Activated CD4-positive, alpha-beta T cell treated with anti-CD3 and anti-CD28 coated beads for 36 hours (primary cell): ENCODE results near the gene LTBP4. TPM values are rescaled to one million over a fixed set of nuclear protein-coding genes. Genes with fewer than 3 reads are reported as not detected.

Experiments
- ATAC-seq: fragments of 200-7000 bp; cut with Tn5 transposase; one replicate; pipeline ENCODE4 v1.10.0; 2021; ENCODE audit warnings: mild to moderate bottlenecking, moderate library complexity
- CTCF ChIA-PET: fragments of 350-600 bp; sonication (Branson Sonifier 250); formaldehyde crosslinking; loops from one replicate; lab custom pipeline; 2021; ENCODE audit warnings: antibody characterized with exemption; lab: Charles Lee
- POLR2A ChIA-PET: fragments of 350-600 bp; sonication (Branson Sonifier 250); formaldehyde crosslinking; loops from one replicate; lab custom pipeline; 2021; ENCODE audit warnings: antibody characterized with exemption, inconsistent platforms; lab: Charles Lee
- DNase-seq: peaks from one replicate; pipeline ENCODE4 v3.0.0-alpha.2; 2020
- H3K27ac Mint-ChIP-seq: one replicate; pipeline ENCODE4 v1.8.0; 2021; ENCODE audit warnings: mixed read lengths
- H3K27me3 Mint-ChIP-seq: one replicate; pipeline ENCODE4 v1.8.0; 2021; ENCODE audit warnings: mixed read lengths
- H3K36me3 Mint-ChIP-seq: one replicate; pipeline ENCODE4 v1.8.0; 2021; ENCODE audit warnings: low read depth, mixed read lengths
- H3K4me1 Mint-ChIP-seq: one replicate; pipeline ENCODE4 v1.8.0; 2021; ENCODE audit warnings: mixed read lengths
- H3K4me3 Mint-ChIP-seq: one replicate; pipeline ENCODE4 v1.8.0; 2021; ENCODE audit warnings: mild to moderate bottlenecking, moderate library complexity, mixed read lengths
- H3K9me3 Mint-ChIP-seq: one replicate; pipeline ENCODE4 v1.8.0; 2021; ENCODE audit warnings: low read depth, mixed read lengths
- intact Hi-C, 2 experiments: fragments of 100-400 bp; cut with DNase I in 1 of 2; cut with micrococcal nuclease in 1 of 2; formaldehyde crosslinking; loops; one replicate each; pipeline versions ENCODE4 v1.14.2 to v1.15.1; 2022 to 2024; cut with DNase I, micrococcal nuclease
- total RNA-seq, 2 experiments: library from RNA; stranded (reverse); gene quantifications; one replicate each; pipeline ENCODE4 v1.2.3, GENCODE V29; 2021

The LTBP4 gene
- total RNA-seq, 2 experiments from 2014 or later, result 142 to 145 TPM

DNA sequence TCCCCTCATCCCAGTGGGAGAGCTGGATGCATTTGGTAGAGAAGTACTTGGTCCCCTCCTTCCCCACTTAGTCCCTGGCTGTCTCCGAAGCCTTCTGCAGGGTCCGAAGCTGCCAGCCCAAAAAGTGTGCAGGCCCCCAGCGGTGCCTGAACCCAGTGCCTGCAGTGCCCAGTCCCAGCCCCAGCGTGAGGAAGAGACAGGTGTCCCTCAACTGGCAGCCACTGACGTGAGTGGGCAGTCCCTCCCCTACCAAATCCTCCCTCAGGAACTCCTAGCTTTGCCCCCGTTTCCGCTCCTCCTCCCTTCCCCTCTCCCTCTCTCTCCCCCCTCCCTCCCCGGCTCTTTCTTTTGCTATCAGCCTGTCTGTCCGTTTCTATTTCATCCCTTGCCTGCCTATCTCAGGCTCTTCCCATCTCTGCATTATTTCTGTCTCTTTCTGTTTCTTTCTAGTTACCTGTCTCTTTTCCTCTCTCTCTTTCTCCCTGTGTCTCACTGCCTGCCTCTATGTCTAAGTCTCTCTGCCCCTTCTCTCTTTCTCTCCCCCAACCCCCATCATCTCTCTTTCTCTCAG lies 1.8 kb upstream of the LTBP4 start:
- CTCF ChIA-PET, result interaction anchor here (0.6 to 2.7 kb wide), 9 partner anchors 9 to 475 kb away, joined by 3 to 18 read pairs (median 3); no protein-coding TSS in a partner anchor
- ATAC-seq (no peak), DNase-seq (no peak)
- Mint-ChIP-seq H3K27ac (no peak overlapping the region), H3K4me1 (peaks cover 57% of the 10 kb centered on the region), H3K9me3 (no peaks in the 10 kb centered on the region), H3K4me3 (no peak overlapping the region), H3K36me3 (no peaks in the 10 kb centered on the region), H3K27me3 (peaks cover 34% of the 10 kb centered on the region)
- POLR2A ChIA-PET, result no interaction called here
- intact Hi-C loops, result loop anchor here (2.0 to 5.0 kb wide), 3 partner anchors 52 to 461 kb away; no protein-coding TSS in a partner anchor

DNA sequence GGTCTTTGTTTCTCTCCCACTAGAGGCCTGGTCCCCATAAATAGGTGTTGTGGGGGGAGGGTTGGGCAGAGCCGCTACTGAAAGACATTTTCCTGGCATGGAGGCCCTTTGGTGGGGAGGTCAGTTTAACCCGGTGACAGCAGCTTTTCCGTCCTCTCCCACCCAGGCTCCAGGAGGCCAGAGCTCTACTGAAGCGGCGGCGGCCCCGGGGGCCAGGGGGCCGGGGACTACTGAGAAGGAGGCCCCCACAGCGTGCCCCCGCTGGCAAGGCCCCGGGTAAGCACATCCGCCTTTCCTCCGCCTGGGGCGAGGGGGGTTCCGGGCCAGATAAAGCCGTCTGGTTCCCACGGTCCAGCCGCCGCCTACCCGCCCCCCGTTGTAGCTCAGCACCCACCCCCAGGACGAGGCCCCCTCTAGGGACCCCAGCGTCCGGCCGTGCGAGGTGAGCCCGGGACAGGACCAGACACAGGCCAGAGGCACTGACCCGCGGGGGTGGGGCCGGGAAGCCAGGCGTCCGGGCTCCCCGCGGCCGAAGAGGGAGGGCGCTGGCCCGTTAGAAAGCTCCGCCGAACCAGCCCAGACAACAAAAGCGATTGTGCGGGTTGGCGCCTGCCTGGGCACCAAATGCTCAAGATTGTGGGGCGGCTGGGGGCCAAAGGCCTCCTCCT lies 1.1 kb upstream of the LTBP4 start:
- H3K4me3 Mint-ChIP-seq, result no peak overlapping the region
- no peak for ATAC-seq
- CTCF ChIA-PET, result interaction anchor here (0.6 to 2.7 kb wide), 10 partner anchors 8 to 295 kb away, joined by 3 to 18 read pairs (median 4); no protein-coding TSS in a partner anchor
- H3K27me3 Mint-ChIP-seq, result peaks cover 34% of the 10 kb centered on the region
- no peaks in the 10 kb centered on the region for H3K9me3 Mint-ChIP-seq
- POLR2A ChIA-PET, result no interaction called here
- peaks cover 57% of the 10 kb centered on the region for H3K4me1 Mint-ChIP-seq
- H3K27ac Mint-ChIP-seq, result no peak overlapping the region
- intact Hi-C loops, result loop anchor here (2.0 to 10.0 kb wide), 4 partner anchors 53 to 755 kb away; partner anchors contain the start of gene FBL (in 1 of the 2)
- H3K36me3 Mint-ChIP-seq, result no peaks in the 10 kb centered on the region
- no peak for DNase-seq

DNA sequence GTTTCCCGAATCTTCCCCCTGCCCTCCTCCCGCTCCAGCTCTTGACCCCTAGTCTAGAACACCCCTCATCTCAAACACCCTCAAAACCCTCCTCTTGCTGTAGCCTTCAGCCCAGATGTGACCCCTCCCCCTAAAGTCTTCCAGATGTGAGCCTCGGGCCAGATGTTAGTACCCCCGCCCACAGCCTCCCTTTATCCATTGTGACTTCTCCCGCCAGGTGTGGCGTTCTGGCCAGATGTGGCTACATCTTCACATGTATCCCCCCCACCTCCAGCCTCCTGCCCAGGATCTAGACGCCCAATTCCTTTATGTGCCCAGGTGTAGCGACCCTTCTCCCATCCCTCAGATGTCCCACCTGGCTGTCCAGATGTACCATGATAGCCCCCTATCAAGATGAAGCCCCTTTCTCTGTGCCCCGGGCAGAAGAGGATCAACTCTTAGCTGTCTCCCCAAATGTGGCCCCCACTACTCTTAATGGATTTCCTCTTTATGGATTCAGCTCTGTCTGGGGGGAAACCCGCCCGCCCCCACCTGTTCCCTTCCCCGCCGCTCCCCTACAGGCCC lies 517 bp upstream of the LTBP4 start:
- peak overlapping the region; percentile 43 for H3K4me3 Mint-ChIP-seq
- DNase-seq (no peak), ATAC-seq (no peak)
- H3K4me1 Mint-ChIP-seq, result peaks cover 60% of the 10 kb centered on the region
- no peaks in the 10 kb centered on the region for H3K9me3 Mint-ChIP-seq
- H3K27ac Mint-ChIP-seq, result no peak overlapping the region
- intact Hi-C loops, result loop anchor here in 1 of 2 experiments (10.0 kb wide), 1 partner anchor 756 kb away; the partner anchor contains the start of gene FBL
- ChIA-PET POLR2A (no interaction called here), CTCF (interaction anchor here (0.6 to 2.7 kb wide), 9 partner anchors 8 to 295 kb away, joined by 3 to 18 read pairs (median 4); no protein-coding TSS in a partner anchor)
- H3K36me3 Mint-ChIP-seq, result no peaks in the 10 kb centered on the region
- H3K27me3 Mint-ChIP-seq, result peaks cover 34% of the 10 kb centered on the region

DNA sequence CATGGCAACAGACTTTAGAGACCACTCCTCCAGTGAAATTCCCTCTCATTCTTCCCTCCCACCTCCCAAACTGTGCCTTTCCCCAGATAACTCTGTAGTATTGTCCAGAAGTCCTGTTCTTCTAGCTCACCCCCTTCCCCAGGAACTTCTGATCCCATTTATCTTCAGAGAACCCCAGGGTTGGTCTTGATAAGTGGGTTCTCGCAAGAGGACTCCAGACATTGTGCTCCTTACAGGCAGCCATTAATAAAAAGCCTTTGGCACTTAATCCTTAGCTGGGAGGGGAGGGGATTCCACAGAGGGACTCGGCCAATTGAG lies 1.9 kb downstream of the LTBP4 start:
- Mint-ChIP-seq H3K4me3 (no peak overlapping the region), H3K4me1 (peaks cover 69% of the 10 kb centered on the region), H3K9me3 (no peaks in the 10 kb centered on the region)

DNA sequence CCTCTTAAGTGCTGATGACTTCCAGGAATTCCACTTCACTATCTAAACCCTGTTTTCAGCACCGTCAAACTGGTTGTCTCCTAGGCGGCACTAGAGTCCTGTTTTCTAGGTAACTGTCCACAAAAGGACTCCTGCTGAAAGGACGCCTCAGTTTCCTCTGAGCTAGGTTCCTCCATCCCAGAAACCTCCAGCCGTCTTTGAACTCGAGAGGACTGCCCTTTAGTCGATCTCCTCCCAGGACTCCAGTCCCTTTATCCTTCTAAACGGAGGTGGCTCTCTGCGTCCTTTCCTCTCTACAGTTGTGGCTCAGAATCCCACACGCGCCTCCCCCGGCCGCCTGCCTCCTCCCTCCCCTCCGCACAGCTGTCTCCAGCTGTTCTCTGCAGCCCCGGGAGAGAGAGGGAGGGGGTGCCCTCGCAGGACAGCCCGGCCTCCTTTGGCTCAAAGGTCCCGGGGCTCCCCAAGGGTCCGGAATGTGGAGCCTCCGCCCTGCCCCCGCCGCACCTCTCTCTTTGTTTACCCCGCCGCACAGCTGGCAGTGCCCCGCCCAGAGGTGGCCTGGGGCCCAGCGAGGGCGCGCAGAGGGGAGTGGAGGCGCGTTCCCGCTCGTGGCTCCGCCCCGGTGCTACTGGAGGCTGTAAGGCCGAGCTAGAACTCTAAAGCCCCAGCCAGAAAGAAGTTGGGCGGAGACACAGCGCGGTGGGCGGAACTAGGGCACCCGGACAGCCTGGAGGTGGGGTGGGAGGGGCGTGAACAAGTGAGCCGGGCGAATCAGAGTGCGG lies 2.4 kb downstream of the LTBP4 start:
- DNase-seq, result peak; percentile 99
- Mint-ChIP-seq H3K9me3 (no peaks in the 10 kb centered on the region), H3K27me3 (peaks cover 22% of the 10 kb centered on the region), H3K4me1 (peaks cover 66% of the 10 kb centered on the region), H3K4me3 (peak overlapping the region; percentile 52), H3K27ac (no peak overlapping the region), H3K36me3 (no peaks in the 10 kb centered on the region)
- ChIA-PET POLR2A (interaction anchor here (0.5 to 1.9 kb wide), 3 partner anchors 10 to 377 kb away, joined by 3 to 15 read pairs (median 3); no protein-coding TSS in a partner anchor), CTCF (interaction anchor here (0.6 to 4.1 kb wide), 9 partner anchors 10 to 138 kb away, joined by 3 to 24 read pairs (median 4); partner anchors contain the start of gene BLVRB)
- intact Hi-C loops, result loop anchor here (1.0 to 10.0 kb wide), 15 partner anchors 12 to 759 kb away; partner anchors contain the start of genes AKT2 (in 1 of the 2), BLVRB (in 1 of the 2), C19orf47 (in 1 of the 2) and EGLN2 (in 1 of the 2)
- ATAC-seq, result peak; percentile 80

More for the DNA sequence above, 1.9 kb downstream of the LTBP4 start:
- intact Hi-C loops, result loop anchor here in 1 of 2 experiments (1.0 to 10.0 kb wide), 2 partner anchors 31 to 758 kb away; partner anchors contain the start of gene FBL
- Mint-ChIP-seq H3K27me3 (peaks cover 25% of the 10 kb centered on the region), H3K36me3 (no peaks in the 10 kb centered on the region), H3K27ac (no peak overlapping the region)
- CTCF ChIA-PET, result interaction anchor here (1.0 to 4.1 kb wide), 8 partner anchors 10 to 139 kb away, joined by 3 to 24 read pairs (median 4); partner anchors contain the start of gene BLVRB
- POLR2A ChIA-PET, result interaction anchor here (1.9 kb wide), 1 partner anchor 10 kb away, joined by 15 read pairs; no protein-coding TSS in a partner anchor
- no peak for DNase-seq
- no peak for ATAC-seq

DNA sequence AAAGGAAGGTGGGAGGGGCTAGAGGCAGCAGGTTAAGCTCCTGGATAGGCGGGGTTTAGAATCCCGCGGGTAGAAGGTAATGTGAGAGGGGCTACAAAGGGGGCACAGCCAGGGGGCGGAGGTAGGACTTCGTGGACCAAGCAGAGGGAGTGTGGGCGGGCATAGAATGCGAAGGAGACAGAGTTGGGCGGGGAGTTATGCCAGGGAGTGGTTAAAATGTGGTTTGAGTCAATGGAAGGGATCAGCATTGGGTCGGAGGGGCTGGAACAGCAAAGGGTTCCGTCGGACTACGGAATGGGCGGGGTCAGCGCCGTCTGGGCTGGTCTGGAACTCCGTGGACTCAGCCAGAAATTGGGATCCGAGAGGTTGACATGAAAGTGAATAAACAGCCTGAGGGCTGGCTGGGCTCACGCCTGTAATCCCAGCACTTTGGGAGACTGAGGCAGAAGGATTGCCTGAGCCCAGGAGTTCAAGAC lies 3.0 kb downstream of the LTBP4 start:
- H3K4me3 Mint-ChIP-seq, result peak overlapping the region; percentile 52
- H3K27ac Mint-ChIP-seq, result peak overlapping the region; percentile 49
- CTCF ChIA-PET, result interaction anchor here (0.6 to 4.1 kb wide), 8 partner anchors 9 to 139 kb away, joined by 3 to 24 read pairs (median 4); partner anchors contain the start of gene BLVRB
- H3K9me3 Mint-ChIP-seq, result no peaks in the 10 kb centered on the region
- POLR2A ChIA-PET, result interaction anchor here (0.5 to 1.9 kb wide), 3 partner anchors 9 to 377 kb away, joined by 3 to 15 read pairs (median 3); no protein-coding TSS in a partner anchor
- intact Hi-C loops, result loop anchor here (1.0 to 10.0 kb wide), 14 partner anchors 11 to 759 kb away; partner anchors contain the start of genes AKT2 (in 1 of the 2), BLVRB (in 1 of the 2), C19orf47 (in 1 of the 2) and EGLN2 (in 1 of the 2)
- peaks cover 67% of the 10 kb centered on the region for H3K4me1 Mint-ChIP-seq
- no peaks in the 10 kb centered on the region for H3K36me3 Mint-ChIP-seq
- ATAC-seq (no peak), DNase-seq (no peak)
- peaks cover 17% of the 10 kb centered on the region for H3K27me3 Mint-ChIP-seq

DNA sequence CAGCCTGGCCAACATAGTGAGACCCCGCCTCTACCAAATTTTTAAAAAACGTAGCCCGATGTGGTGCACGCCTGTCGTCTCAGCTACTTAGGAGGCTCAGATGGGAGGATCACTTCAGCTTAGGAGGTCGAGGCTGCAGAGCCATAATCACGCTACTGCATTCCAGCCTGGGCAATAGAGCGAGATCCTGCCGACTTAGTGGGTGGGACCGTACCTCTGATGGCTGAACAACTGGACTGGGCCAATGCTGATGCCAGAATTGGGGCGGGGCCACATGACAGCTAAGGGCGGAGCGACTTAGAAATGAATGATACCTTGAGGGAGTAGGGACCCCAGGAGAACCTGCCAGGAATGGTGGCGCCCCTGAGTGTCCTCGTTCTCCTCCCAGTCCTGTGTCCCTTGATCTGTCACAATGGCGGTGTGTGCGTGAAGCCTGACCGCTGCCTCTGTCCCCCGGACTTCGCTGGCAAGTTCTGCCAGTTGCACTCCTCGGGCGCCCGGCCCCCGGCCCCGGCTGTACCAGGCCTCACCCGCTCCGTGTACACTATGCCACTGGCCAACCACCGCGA lies 3.6 kb downstream of the LTBP4 start:
- Mint-ChIP-seq H3K27ac (peak overlapping the region; percentile 79), H3K9me3 (no peaks in the 10 kb centered on the region), H3K4me3 (peak overlapping the region; percentile 74), H3K4me1 (peaks cover 63% of the 10 kb centered on the region), H3K27me3 (peaks cover 12% of the 10 kb centered on the region), H3K36me3 (no peaks in the 10 kb centered on the region)
- ChIA-PET CTCF (interaction anchor here (0.6 to 4.1 kb wide), 9 partner anchors 9 to 191 kb away, joined by 3 to 24 read pairs (median 3); partner anchors contain the start of gene BLVRB), POLR2A (interaction anchor here (0.6 to 1.9 kb wide), 3 partner anchors 9 to 202 kb away, joined by 3 to 15 read pairs (median 7); no protein-coding TSS in a partner anchor)
- no peak for ATAC-seq
- intact Hi-C loops, result loop anchor here (1.0 to 10.0 kb wide), 16 partner anchors 10 to 760 kb away; partner anchors contain the start of genes AKT2 (in 1 of the 2), BLVRB (in 1 of the 2), C19orf47 (in 1 of the 2) and EGLN2 (in 1 of the 2)
- peak; percentile 38 for DNase-seq

DNA sequence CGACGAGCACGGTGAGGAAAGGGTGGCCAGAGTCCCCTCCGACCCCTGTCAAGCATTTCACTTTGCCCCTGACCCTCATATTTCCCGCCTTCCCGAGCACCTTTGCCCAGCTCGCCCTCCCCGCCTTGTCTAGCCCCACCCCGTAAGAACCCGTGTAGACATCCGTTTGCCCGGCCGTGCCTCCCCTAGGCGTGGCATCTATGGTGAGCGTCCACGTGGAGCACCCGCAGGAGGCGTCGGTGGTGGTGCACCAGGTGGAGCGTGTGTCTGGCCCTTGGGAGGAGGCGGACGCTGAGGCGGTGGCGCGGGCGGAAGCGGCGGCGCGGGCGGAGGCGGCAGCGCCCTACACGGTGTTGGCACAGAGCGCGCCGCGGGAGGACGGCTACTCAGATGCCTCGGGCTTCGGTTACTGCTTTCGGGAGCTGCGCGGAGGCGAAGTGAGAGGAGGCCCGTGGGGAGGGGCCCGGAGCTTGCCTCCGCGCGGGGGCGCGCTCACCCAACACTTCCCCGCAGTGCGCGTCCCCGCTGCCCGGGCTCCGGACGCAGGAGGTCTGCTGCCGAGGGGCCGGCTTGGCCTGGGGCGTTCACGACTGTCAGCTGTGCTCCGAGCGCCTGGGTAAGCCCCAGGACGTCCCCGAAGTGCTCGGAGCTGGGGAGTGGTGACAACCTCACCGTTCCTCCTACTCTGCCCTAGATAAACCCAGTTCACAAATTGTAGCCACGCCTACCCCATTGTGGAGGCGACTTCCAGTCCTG lies 4.2 kb downstream of the LTBP4 start:
- ChIA-PET CTCF (interaction anchor here (0.6 to 4.1 kb wide), 7 partner anchors 11 to 312 kb away, joined by 3 to 24 read pairs (median 4); partner anchors contain the start of gene BLVRB), POLR2A (interaction anchor here (0.6 to 1.2 kb wide), 4 partner anchors 10 to 202 kb away, joined by 3 to 7 read pairs (median 4); no protein-coding TSS in a partner anchor)
- H3K4me3 Mint-ChIP-seq, result peak overlapping the region; percentile 74
- peak overlapping the region; percentile 84 for H3K27ac Mint-ChIP-seq
- peaks cover 9% of the 10 kb centered on the region for H3K27me3 Mint-ChIP-seq
- DNase-seq (peak; percentile 88), ATAC-seq (peak; percentile 39)
- intact Hi-C loops, result loop anchor here (1.0 to 10.0 kb wide), 14 partner anchors 9 to 761 kb away; partner anchors contain the start of genes AKT2 (in 1 of the 2), BLVRB (in 1 of the 2), C19orf47 (in 1 of the 2) and EGLN2 (in 1 of the 2)
- no peaks in the 10 kb centered on the region for H3K9me3 Mint-ChIP-seq
- H3K4me1 Mint-ChIP-seq, result peaks cover 67% of the 10 kb centered on the region
- H3K36me3 Mint-ChIP-seq, result no peaks in the 10 kb centered on the region
